Keratinocyte (primary cell): ENCODE data around the gene TMEM100. TPM values are rescaled to one million over a fixed set of nuclear protein-coding genes. Genes with fewer than 3 reads are reported as not detected.

Experiments
- DNase-seq: peaks from one replicate; pipeline ENCODE4 v3.0.0-alpha.2; 2011; ENCODE audit warnings: low read depth, missing footprints, low spot score
- FAIRE-seq: peaks from 2 replicates; lab custom pipeline; 2011; peaks lifted over from hg19 to GRCh38; lab: Jason Lieb, UNC
- H2AFZ ChIP-seq: 2 replicates; pipeline ENCODE4 v1.6.0; 2012; ENCODE audit warnings: low read length, control low read depth, inconsistent platforms; ENCODE audit not compliant: control insufficient read depth
- H3K27ac ChIP-seq: 2 replicates; pipeline ENCODE4 v1.5.1; 2011; ENCODE audit warnings: low read length; ENCODE audit not compliant: control insufficient read depth, insufficient read depth
- H3K27me3 ChIP-seq: 3 replicates; pipeline ENCODE4 v1.6.0; 2011; ENCODE audit warnings: low read length; ENCODE audit not compliant: control insufficient read depth, insufficient read depth; ENCODE audit errors: extremely low read depth
- H3K36me3 ChIP-seq, 2 experiments: 2 replicates in 1 of 2; 3 replicates in 1 of 2; pipeline ENCODE4 v1.5.1; 2011; ENCODE audit warnings: low read length in 2 of 2, mild to moderate bottlenecking in 1 of 2; ENCODE audit not compliant: control insufficient read depth in 2 of 2, insufficient read depth in 2 of 2; ENCODE audit errors: extremely low read depth in 1 of 2
- H3K4me1 ChIP-seq: 3 replicates; pipeline ENCODE4 v1.5.1; 2011; ENCODE audit warnings: low read length; ENCODE audit not compliant: control insufficient read depth, insufficient read depth; ENCODE audit errors: extremely low read depth
- H3K4me2 ChIP-seq: 3 replicates; pipeline ENCODE4 v1.6.0; 2011; ENCODE audit warnings: low read depth, low read length; ENCODE audit not compliant: control insufficient read depth, insufficient read depth; ENCODE audit errors: extremely low read depth
- H3K4me3 ChIP-seq, 3 experiments: fragments of 200-600 bp in 1 of 3; sonication (generic) in 1 of 3; 2 replicates in 2 of 3; 3 replicates in 1 of 3; pipeline ENCODE4 v1.5.1; 2011 to 2016; ENCODE audit warnings: low read length in 3 of 3, mild to moderate bottlenecking in 3 of 3, control low read depth in 2 of 3, inconsistent platforms in 1 of 3, low read depth in 1 of 3, mixed read lengths in 1 of 3, mixed run types in 1 of 3, moderate library complexity in 1 of 3; ENCODE audit not compliant: control insufficient read depth in 2 of 3, insufficient read depth in 2 of 3; ENCODE audit errors: extremely low read depth in 1 of 3
- H3K79me2 ChIP-seq: 2 replicates; pipeline ENCODE4 v1.6.0; 2012; ENCODE audit warnings: low read length; ENCODE audit not compliant: control insufficient read depth, insufficient read depth
- H3K9ac ChIP-seq: 3 replicates; pipeline ENCODE4 v1.6.0; 2011; ENCODE audit warnings: low read length; ENCODE audit not compliant: control insufficient read depth, insufficient read depth; ENCODE audit errors: extremely low read depth
- H3K9me1 ChIP-seq: 3 replicates; pipeline ENCODE4 v1.6.0; 2011; ENCODE audit warnings: low read length; ENCODE audit not compliant: control insufficient read depth, insufficient read depth; ENCODE audit errors: extremely low read depth
- H3K9me3 ChIP-seq: 2 replicates; pipeline ENCODE4 v1.5.1; 2012; ENCODE audit warnings: low read depth, low read length; ENCODE audit not compliant: control insufficient read depth
- H4K20me1 ChIP-seq: 3 replicates; pipeline ENCODE4 v1.6.0; 2011; ENCODE audit warnings: low read length; ENCODE audit not compliant: control insufficient read depth, insufficient read depth; ENCODE audit errors: extremely low read depth
- EZH2 ChIP-seq: IDR thresholded peaks from one replicate; pipeline ENCODE4 v1.6.1; 2012; ENCODE audit warnings: inconsistent platforms, mild to moderate bottlenecking, low read length, moderate library complexity
- dilution Hi-C: fragments of 300-500 bp; cut with MboI; formaldehyde crosslinking; loops from one replicate; pipeline ENCODE4 v1.7.0; 2020; ENCODE audit warnings: low sequenced_read_pairs; ENCODE audit not compliant: extremely low pct_ligation_motif_present
- polyA plus RNA-seq, 5 experiments: library from polyadenylated mRNA; depleted of rRNA in 3 of 5; stranded (reverse) in 3 of 5; stranded (forward) in 1 of 5; unstranded in 1 of 5; fragments of >200 nt; gene quantifications; 1 replicate in 1 of 5; 2 replicates in 3 of 5; 3 replicates in 1 of 5; pipeline versions ENCODE4 v1.2.1 to v1.2.3, GENCODE V29; 2011 to 2012; ENCODE audit warnings: missing spikeins in 2 of 5, low read depth in 1 of 5, low replicate concordance in 1 of 5
- TF ChIP-seq, protein P1 (sequence below), 3 experiments: IDR thresholded peaks in 1 of 3; conservative IDR thresholded peaks in 1 of 3; optimal IDR thresholded peaks in 1 of 3; 2 replicates in 2 of 3; 3 replicates in 1 of 3; pipeline versions ENCODE3 to v1.5.1; 2011; ENCODE audit warnings: low read length in 3 of 3, mild to moderate bottlenecking in 3 of 3, moderate library complexity in 2 of 3, control low read depth in 1 of 3, inconsistent platforms in 1 of 3; ENCODE audit not compliant: insufficient read depth in 2 of 3; ENCODE audit errors: extremely low read depth in 1 of 3

Gene TMEM100
- polyA plus RNA-seq, 1 donor (not counting 4 experiments of a cell fraction or from before 2014, with no cell fraction given), result 0.18 TPM

DNA sequence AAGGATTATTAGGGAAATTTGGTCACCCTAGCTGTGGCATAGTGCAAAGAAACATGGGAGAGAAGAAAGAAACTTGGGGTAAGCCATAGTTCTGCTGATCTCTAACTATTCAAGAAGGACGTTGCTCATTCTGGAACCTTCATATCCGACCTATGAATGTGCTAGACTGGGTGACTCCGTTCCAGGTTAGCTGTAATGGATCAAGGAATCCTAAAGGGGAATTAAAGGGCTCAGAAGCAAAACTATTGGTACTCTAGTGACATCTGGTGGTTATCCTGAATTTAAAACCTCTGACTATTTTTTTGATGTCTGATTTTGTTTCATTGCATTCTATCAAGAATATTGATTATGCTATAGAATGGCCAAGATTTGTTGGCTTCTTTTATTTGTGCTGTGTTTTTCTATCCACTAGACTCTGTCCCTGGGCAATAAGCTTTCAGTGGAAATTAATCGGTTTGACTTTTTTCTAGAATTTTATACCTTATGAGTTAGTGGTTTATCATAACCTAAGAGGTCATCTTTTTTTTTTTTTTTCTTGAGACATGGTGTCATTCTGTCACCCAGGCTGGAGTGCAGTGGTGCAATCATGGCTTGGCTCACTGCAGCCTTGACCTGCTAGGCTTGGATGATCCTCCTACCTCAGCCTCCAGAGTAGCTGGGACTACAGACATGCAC is 47.7 kb upstream of the TMEM100 start:
- Histone ChIP-seq H3K4me3 (no peak overlapping the region), H3K27me3 (no peaks in the 10 kb centered on the region), H3K4me2 (no peak overlapping the region), H3K27ac (no peak overlapping the region), H3K36me3 (peaks cover 0 to 6% of the 10 kb centered on the region in 2 experiments), H3K4me1 (peaks cover 10% of the 10 kb centered on the region), H3K79me2 (no peaks in the 10 kb centered on the region), H3K9ac (no peak overlapping the region), H3K9me1 (no peaks in the 10 kb centered on the region), H3K9me3 (no peaks in the 10 kb centered on the region), H2AFZ (no peak overlapping the region), H4K20me1 (no peaks in the 10 kb centered on the region)
- no peak for FAIRE-seq
- no peak for DNase-seq
- dilution Hi-C loops, result no loop called here
- TF ChIP-seq EZH2, result no peak
- TF ChIP-seq, protein P1, sequence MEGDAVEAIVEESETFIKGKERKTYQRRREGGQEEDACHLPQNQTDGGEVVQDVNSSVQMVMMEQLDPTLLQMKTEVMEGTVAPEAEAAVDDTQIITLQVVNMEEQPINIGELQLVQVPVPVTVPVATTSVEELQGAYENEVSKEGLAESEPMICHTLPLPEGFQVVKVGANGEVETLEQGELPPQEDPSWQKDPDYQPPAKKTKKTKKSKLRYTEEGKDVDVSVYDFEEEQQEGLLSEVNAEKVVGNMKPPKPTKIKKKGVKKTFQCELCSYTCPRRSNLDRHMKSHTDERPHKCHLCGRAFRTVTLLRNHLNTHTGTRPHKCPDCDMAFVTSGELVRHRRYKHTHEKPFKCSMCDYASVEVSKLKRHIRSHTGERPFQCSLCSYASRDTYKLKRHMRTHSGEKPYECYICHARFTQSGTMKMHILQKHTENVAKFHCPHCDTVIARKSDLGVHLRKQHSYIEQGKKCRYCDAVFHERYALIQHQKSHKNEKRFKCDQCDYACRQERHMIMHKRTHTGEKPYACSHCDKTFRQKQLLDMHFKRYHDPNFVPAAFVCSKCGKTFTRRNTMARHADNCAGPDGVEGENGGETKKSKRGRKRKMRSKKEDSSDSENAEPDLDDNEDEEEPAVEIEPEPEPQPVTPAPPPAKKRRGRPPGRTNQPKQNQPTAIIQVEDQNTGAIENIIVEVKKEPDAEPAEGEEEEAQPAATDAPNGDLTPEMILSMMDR (optimal IDR thresholded peaks at IDR 0.05 in 1 of 3, IDR thresholded peaks at IDR 0.05 in 1 of 3, conservative IDR thresholded peaks at IDR 0.05 in 1 of 3; ENCODE audit: extremely low read depth in 1 of 3, insufficient read depth in 2 of 3, low read length in 3 of 3), result peak in 2 of 3 experiments; percentile 36 to 45

DNA sequence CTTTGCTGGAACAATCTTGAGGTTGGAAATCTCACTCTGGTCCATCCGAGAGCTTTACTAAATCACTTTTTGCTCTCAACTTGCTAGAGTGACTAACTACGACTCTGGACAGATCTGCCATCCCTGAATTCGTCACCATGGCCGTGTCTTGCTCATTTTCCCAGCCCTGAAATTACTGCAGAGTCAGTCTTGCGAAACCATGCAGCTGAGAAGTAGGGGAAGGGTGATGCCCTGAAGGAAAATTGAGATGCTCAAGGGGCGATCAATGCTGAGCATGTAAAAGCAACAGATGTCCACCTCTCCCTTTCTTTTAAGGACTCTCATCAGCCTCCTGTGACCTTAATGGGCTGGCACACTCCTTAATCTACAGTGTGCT is 46.9 kb upstream of the TMEM100 start:
- no peaks in the 10 kb centered on the region for H4K20me1 ChIP-seq
- TF ChIP-seq, protein P1 (optimal IDR thresholded peaks at IDR 0.05 in 1 of 3, IDR thresholded peaks at IDR 0.05 in 1 of 3, conservative IDR thresholded peaks at IDR 0.05 in 1 of 3; ENCODE audit: extremely low read depth in 1 of 3, insufficient read depth in 2 of 3, low read length in 3 of 3), result no peak
- TF ChIP-seq EZH2, result no peak
- dilution Hi-C loops, result no loop called here
- no peaks in the 10 kb centered on the region for H3K9me3 ChIP-seq
- H3K27ac ChIP-seq, result no peak overlapping the region
- DNase-seq (no peak), FAIRE-seq (no peak)
- H3K27me3 ChIP-seq, result no peaks in the 10 kb centered on the region
- no peak overlapping the region for H3K4me2 ChIP-seq
- no peak overlapping the region for H3K9ac ChIP-seq
- H3K36me3 ChIP-seq, result peaks cover 0 to 5% of the 10 kb centered on the region in 2 experiments
- H3K79me2 ChIP-seq, result no peaks in the 10 kb centered on the region
- no peak overlapping the region for H2AFZ ChIP-seq
- H3K4me3 ChIP-seq, result no peak overlapping the region
- peaks cover 10% of the 10 kb centered on the region for H3K4me1 ChIP-seq
- H3K9me1 ChIP-seq, result no peaks in the 10 kb centered on the region
